Naive thymus-derived CD4-positive, alpha-beta T cell (primary cell): Measurements from ENCODE around the gene DCXR. TPM values are rescaled to one million over a fixed set of nuclear protein-coding genes. Genes with fewer than 3 reads are reported as not detected.

Experiments used
- ATAC-seq: fragments of 150-1000 bp; cut with Tn5 transposase; 2 replicates; pipeline ENCODE4 v1.10.0; 2021; ENCODE audit warnings: mild to moderate bottlenecking, moderate library complexity
- CTCF ChIA-PET: fragments of 350-600 bp; sonication (Branson Sonifier 250); formaldehyde crosslinking; loops from one replicate; lab custom pipeline; 2021; ENCODE audit warnings: antibody characterized with exemption; lab: Charles Lee
- POLR2A ChIA-PET: fragments of 350-600 bp; sonication (Branson Sonifier 250); formaldehyde crosslinking; loops from one replicate; lab custom pipeline; 2021; ENCODE audit warnings: antibody characterized with exemption, inconsistent platforms; lab: Charles Lee
- DNase-seq, 9 donors: peaks; one replicate each; pipeline versions ENCODE4 v3.0.0 to v3.0.0-alpha.2; 2020 to 2022; ENCODE audit warnings: mixed read lengths in 1 of 9
- H3K27ac ChIP-seq: one replicate; pipeline ENCODE4 v1.7.0; 2013; ENCODE audit warnings: mild to moderate bottlenecking, low read depth, low read length, moderate library complexity
- H3K27me3 ChIP-seq, 2 donors: one replicate each; pipeline ENCODE4 v1.7.0; 2013; ENCODE audit warnings: low read length in 2 of 2, mild to moderate bottlenecking in 2 of 2, moderate library complexity in 2 of 2; ENCODE audit not compliant: control insufficient read depth in 2 of 2, insufficient read depth in 2 of 2
- H3K36me3 ChIP-seq, 3 experiments: 1 replicate in 2 of 3; 2 replicates in 1 of 3; pipeline ENCODE4 v1.7.0; 2013; ENCODE audit warnings: low read length in 3 of 3, mild to moderate bottlenecking in 3 of 3, moderate library complexity in 1 of 3; ENCODE audit not compliant: insufficient read depth in 3 of 3, control insufficient read depth in 2 of 3
- H3K4me1 ChIP-seq, 2 donors: one replicate each; pipeline ENCODE4 v1.7.0; 2013; ENCODE audit warnings: low read length in 2 of 2, mild to moderate bottlenecking in 2 of 2, moderate library complexity in 1 of 2; ENCODE audit not compliant: control insufficient read depth in 2 of 2, insufficient read depth in 2 of 2
- H3K4me3 ChIP-seq: 2 replicates; pipeline ENCODE4 v1.7.0; 2013; ENCODE audit warnings: mild to moderate bottlenecking, low read length
- H3K9me3 ChIP-seq, 3 experiments: 1 replicate in 2 of 3; 2 replicates in 1 of 3; pipeline ENCODE4 v1.7.0; 2013; ENCODE audit warnings: low read length in 3 of 3; ENCODE audit not compliant: control insufficient read depth in 2 of 3
- H3K27ac Mint-ChIP-seq, 9 donors: one replicate each; pipeline ENCODE4 v1.8.0; 2020 to 2022; ENCODE audit warnings: mixed read lengths in 9 of 9, mild to moderate bottlenecking in 8 of 9, moderate library complexity in 5 of 9, inconsistent platforms in 2 of 9
- H3K27me3 Mint-ChIP-seq, 5 donors: one replicate each; pipeline ENCODE4 v1.8.0; 2021 to 2022; ENCODE audit warnings: mixed read lengths in 5 of 5, mild to moderate bottlenecking in 1 of 5
- H3K36me3 Mint-ChIP-seq, 5 donors: one replicate each; pipeline ENCODE4 v1.8.0; 2020 to 2022; ENCODE audit warnings: mixed read lengths in 5 of 5, mild to moderate bottlenecking in 3 of 5, inconsistent platforms in 1 of 5
- H3K4me1 Mint-ChIP-seq, 7 donors: one replicate each; pipeline ENCODE4 v1.8.0; 2020 to 2022; ENCODE audit warnings: mixed read lengths in 7 of 7, mild to moderate bottlenecking in 3 of 7, inconsistent platforms in 1 of 7
- H3K4me3 Mint-ChIP-seq, 10 donors: one replicate each; pipeline ENCODE4 v1.8.0; 2020 to 2022; ENCODE audit warnings: mild to moderate bottlenecking in 10 of 10, mixed read lengths in 10 of 10, moderate library complexity in 6 of 10, inconsistent platforms in 2 of 10
- H3K9me3 Mint-ChIP-seq, 11 donors: one replicate each; pipeline ENCODE4 v1.8.0; 2020 to 2022; ENCODE audit warnings: mixed read lengths in 11 of 11, mild to moderate bottlenecking in 4 of 11, inconsistent platforms in 1 of 11, moderate library complexity in 1 of 11
- intact Hi-C, 2 donors: fragments of 100-400 bp; cut with micrococcal nuclease; formaldehyde crosslinking; loops; one replicate each; pipeline ENCODE4 v1.15.1; 2023
- polyA plus RNA-seq, 2 donors: library from polyadenylated mRNA; unstranded; fragments of 300-500 nt; fragmentation: Illumina TruSeq; gene quantifications; one replicate each; pipeline ENCODE4 v1.2.3, GENCODE V29; 2021
- total RNA-seq, 6 experiments: library from RNA in 5 of 6; stranded (reverse) in 5 of 6; gene quantifications; 1 replicate in 5 of 6; 2 replicates in 1 of 6; pipeline ENCODE4 v1.2.3 and lab custom pipeline; 2021 to 2026

DCXR gene
- total and polyA plus RNA-seq, 7 experiments from 2014 or later: 63.0 to 228 (median 98.4) TPM

- H3K4me1 Mint-ChIP-seq: peaks cover 0 to 11% (median 11%) of the 10 kb centered on the region in 7 donors
- ChIA-PET CTCF (interaction anchor here (0.5 to 4.5 kb wide), 6 partner anchors 9 to 126 kb away, joined by 3 to 27 read pairs (median 8); partner anchors contain the start of gene DCXR), POLR2A (interaction anchor here (1.3 to 5.8 kb wide), 3 partner anchors 70 to 125 kb away, joined by 3 to 29 read pairs (median 5); no protein-coding TSS in a partner anchor)
- ATAC-seq (no peak), DNase-seq (no peak)
- no peak overlapping the region for H3K4me3 ChIP-seq
- peaks cover 0 to 2% (median 0%) of the 10 kb centered on the region in 11 donors for H3K9me3 Mint-ChIP-seq
- peaks cover 0 to 6% (median 0%) of the 10 kb centered on the region in 3 experiments for H3K36me3 ChIP-seq
- H3K27ac Mint-ChIP-seq: no peak overlapping the region
- H3K27me3 ChIP-seq: no peaks in the 10 kb centered on the region
- H3K27me3 Mint-ChIP-seq: no peaks in the 10 kb centered on the region
- peaks cover 12 to 14% of the 10 kb centered on the region in 2 donors for H3K4me1 ChIP-seq
- no peaks in the 10 kb centered on the region for H3K9me3 ChIP-seq
- H3K27ac ChIP-seq: no peak overlapping the region
- peaks cover 0 to 6% (median 0%) of the 10 kb centered on the region in 5 donors for H3K36me3 Mint-ChIP-seq
- intact Hi-C loops: no loop called here
- peak overlapping the region in 4 of 10 donors; percentile 38 to 86 (median 62) for H3K4me3 Mint-ChIP-seq
These were observed 8.5 kb downstream of the DCXR start for GRCh38 chr17:82028966-82029365.

DNA sequence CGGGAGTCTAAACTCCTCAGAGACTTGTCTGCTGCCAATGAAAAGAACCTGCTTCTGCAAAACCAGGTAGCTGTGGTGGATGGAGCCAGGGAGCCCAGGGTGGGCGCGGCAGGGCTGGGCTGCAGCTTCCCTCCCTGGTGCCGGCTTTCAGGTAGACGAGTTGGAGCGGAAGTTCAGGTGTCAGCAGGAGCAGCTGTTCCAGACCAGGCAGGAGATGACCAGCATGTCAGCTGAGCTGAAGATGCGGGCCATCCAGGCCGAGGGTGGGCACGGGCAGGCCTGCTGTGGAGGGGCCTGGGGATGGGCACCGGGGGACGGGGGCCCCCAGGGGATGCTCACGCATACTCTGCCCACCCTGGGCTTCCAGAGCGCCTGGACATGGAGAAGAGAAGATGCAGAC is 9.3 kb downstream of the DCXR start:
- Histone ChIP-seq H3K9me3 (no peaks in the 10 kb centered on the region), H3K27me3 (no peaks in the 10 kb centered on the region), H3K4me1 (peaks cover 13 to 15% of the 10 kb centered on the region in 2 donors), H3K36me3 (peaks cover 0 to 6% (median 0%) of the 10 kb centered on the region in 3 experiments), H3K4me3 (no peak overlapping the region), H3K27ac (no peak overlapping the region)
- Mint-ChIP-seq H3K4me1 (peaks cover 0 to 15% (median 14%) of the 10 kb centered on the region in 7 donors), H3K36me3 (peaks cover 0 to 6% (median 0%) of the 10 kb centered on the region in 5 donors), H3K4me3 (peak overlapping the region in 1 of 10 donors; percentile 34), H3K27me3 (no peaks in the 10 kb centered on the region), H3K27ac (no peak overlapping the region), H3K9me3 (peaks cover 0 to 2% (median 0%) of the 10 kb centered on the region in 11 donors)
- DNase-seq: no peak
- ChIA-PET POLR2A (interaction anchor here (1.1 to 5.8 kb wide), 3 partner anchors 11 to 126 kb away, joined by 3 to 29 read pairs (median 5); no protein-coding TSS in a partner anchor), CTCF (interaction anchor here (1.9 to 4.5 kb wide), 2 partner anchors 9 to 127 kb away, joined by 7 to 27 read pairs; partner anchors contain the start of gene DCXR)
- no peak for ATAC-seq
- intact Hi-C loops: no loop called here

DNA sequence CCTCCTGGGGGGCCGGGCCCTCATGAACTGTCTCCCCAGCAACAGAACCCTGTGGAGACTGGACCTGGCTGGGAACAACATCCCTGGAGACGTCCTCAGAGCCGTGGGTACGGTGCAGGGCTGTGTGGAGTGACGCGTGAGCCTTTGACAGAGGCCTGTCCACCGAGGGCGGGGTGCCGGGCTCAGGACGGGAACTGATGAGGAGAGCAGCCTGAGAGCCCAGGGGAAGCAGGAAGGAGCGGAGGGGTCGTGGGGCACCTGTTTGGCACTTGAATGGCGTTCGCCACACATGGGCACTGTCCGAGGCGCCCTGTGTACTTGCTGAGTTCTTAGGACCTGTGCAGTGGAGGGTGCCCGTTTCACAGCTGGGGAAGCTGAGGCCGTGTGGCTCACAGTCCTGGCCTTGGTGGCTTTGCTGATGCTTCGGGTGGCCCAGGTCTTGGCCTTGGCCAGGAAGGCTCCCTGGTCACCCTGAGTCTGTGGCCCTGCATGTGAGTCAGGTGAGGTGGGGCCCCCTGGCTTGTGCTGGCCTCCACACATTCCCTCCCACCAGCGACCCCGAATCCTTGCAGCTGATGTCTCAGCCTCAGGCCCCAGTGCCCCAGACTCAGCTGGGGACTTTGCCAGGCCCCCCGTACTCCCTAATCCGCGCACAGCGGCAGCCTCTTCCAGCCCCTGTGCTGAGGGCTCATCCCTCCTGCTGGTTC is 11.9 kb downstream of the DCXR start:
- Histone ChIP-seq H3K27ac (no peak overlapping the region), H3K36me3 (peaks cover 0 to 11% (median 0%) of the 10 kb centered on the region in 3 experiments), H3K4me3 (no peak overlapping the region), H3K4me1 (peaks cover 22 to 33% of the 10 kb centered on the region in 2 donors), H3K9me3 (no peaks in the 10 kb centered on the region), H3K27me3 (no peaks in the 10 kb centered on the region)
- peaks cover 7 to 30% (median 23%) of the 10 kb centered on the region in 7 donors for H3K4me1 Mint-ChIP-seq
- H3K27ac Mint-ChIP-seq: no peak overlapping the region
- intact Hi-C loops: no loop called here
- ATAC-seq (no peak), DNase-seq (no peak)
- no peaks in the 10 kb centered on the region for H3K27me3 Mint-ChIP-seq
- CTCF ChIA-PET: interaction anchor here (0.7 to 1.6 kb wide), 3 partner anchors 12 to 66 kb away, joined by 3 to 6 read pairs (median 4); partner anchors contain the start of gene DCXR
- peak overlapping the region in 2 of 10 donors; percentile 58 to 59 for H3K4me3 Mint-ChIP-seq
- peaks cover 0 to 1% (median 0%) of the 10 kb centered on the region in 11 donors for H3K9me3 Mint-ChIP-seq
- POLR2A ChIA-PET: interaction anchor here (1.0 to 2.0 kb wide), 2 partner anchors 11 to 63 kb away, joined by 3 to 10 read pairs; partner anchors contain the start of gene DCXR
- peaks cover 0 to 6% (median 0%) of the 10 kb centered on the region in 5 donors for H3K36me3 Mint-ChIP-seq

- Histone ChIP-seq H3K36me3 (peaks cover 0 to 11% (median 0%) of the 10 kb centered on the region in 3 experiments), H3K27ac (no peak overlapping the region), H3K9me3 (no peaks in the 10 kb centered on the region), H3K4me1 (peaks cover 17 to 34% of the 10 kb centered on the region in 2 donors), H3K27me3 (no peaks in the 10 kb centered on the region), H3K4me3 (no peak overlapping the region)
- intact Hi-C loops: loop anchor here (5.0 kb wide), 4 partner anchors 113 to 392 kb away; partner anchors contain the start of genes MCRIP1 (in 2 of the 2), HEXD (in 1 of the 2), OGFOD3 (in 1 of the 2) and PCYT2 (in 1 of the 2)
- CTCF ChIA-PET: no interaction called here
- Mint-ChIP-seq H3K27ac (no peak overlapping the region), H3K9me3 (no peaks in the 10 kb centered on the region), H3K36me3 (peaks cover 0 to 6% (median 0%) of the 10 kb centered on the region in 5 donors), H3K4me3 (peak overlapping the region in 2 of 10 donors; percentile 9 to 84), H3K4me1 (peaks cover 7 to 32% (median 26%) of the 10 kb centered on the region in 7 donors), H3K27me3 (no peaks in the 10 kb centered on the region)
- DNase-seq: no peak
- ATAC-seq: no peak
- POLR2A ChIA-PET: no interaction called here
These were observed 12.6 kb downstream of the DCXR start for GRCh38 chr17:82024859-82025258.

DNA sequence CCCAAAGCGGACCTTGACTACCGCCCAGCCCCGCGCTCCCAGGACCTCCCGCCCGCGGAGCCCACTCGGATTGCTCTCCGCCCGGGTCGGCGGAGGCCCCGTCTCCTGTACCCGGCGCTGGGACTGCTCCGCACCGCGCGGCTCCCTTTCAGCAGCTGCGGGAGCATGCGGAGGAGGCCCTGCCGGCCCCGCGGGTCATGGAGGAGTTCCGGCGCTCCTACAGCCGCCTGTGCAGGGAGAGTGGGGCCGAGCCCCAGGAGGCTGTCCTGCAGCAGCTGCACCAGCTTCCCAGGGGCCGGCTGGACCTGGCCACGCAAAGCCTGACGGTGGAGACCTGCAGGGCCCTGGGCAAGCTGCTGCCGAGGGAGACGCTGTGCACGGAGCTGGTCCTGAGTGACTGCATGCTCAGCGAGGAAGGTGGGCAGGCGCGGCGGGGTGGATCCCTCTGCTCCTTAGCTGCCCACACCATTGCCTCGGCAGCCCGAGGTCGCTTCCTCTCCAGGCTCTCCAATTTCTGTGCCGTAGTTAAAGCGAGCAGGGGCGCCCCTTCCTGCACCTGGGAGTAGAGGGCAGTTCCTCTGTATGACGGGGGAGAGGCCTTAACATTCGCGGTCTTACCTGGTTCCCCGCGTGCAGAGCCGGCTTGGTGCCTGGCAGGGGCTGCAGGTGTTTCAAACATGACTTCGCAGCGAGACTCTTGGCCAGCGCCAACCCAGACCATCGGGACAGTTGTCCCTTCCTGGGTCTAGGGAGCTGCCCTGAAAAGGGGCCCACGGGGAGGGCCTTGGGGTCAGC is 13.9 kb downstream of the DCXR start:
- ChIA-PET CTCF (interaction anchor here (1.0 to 6.1 kb wide), 2 partner anchors 14 to 62 kb away, joined by 3 to 122 read pairs; partner anchors contain the start of genes DCXR and NOTUM), POLR2A (interaction anchor here (0.9 to 4.6 kb wide), 6 partner anchors 56 to 177 kb away, joined by 3 to 29 read pairs (median 4); partner anchors contain the start of gene NOTUM)
- Mint-ChIP-seq H3K9me3 (no peaks in the 10 kb centered on the region), H3K36me3 (peaks cover 0 to 2% (median 0%) of the 10 kb centered on the region in 5 donors), H3K27ac (peak overlapping the region in 1 of 9 donors; percentile 43), H3K27me3 (no peaks in the 10 kb centered on the region), H3K4me3 (peak overlapping the region; percentile 72 to 89 (median 83)), H3K4me1 (peaks cover 7 to 28% (median 22%) of the 10 kb centered on the region in 7 donors)
- Histone ChIP-seq H3K9me3 (no peaks in the 10 kb centered on the region), H3K27ac (peak overlapping the region; percentile 3), H3K4me3 (peak overlapping the region; percentile 68), H3K27me3 (no peaks in the 10 kb centered on the region), H3K4me1 (peaks cover 16 to 29% of the 10 kb centered on the region in 2 donors), H3K36me3 (peaks cover 0 to 15% (median 0%) of the 10 kb centered on the region in 3 experiments)
- peak in 2 of 9 donors; percentile 23 to 25 for DNase-seq
- intact Hi-C loops: loop anchor here (1.0 to 5.0 kb wide), 15 partner anchors 14 to 729 kb away; partner anchors contain the start of genes ASPSCR1 (in 2 of the 2), DCXR (in 2 of the 2), HEXD (in 2 of the 2) and MCRIP1 (in 2 of the 2)
- ATAC-seq: no peak
